ENCODE data around the gene PLEKHA1.

DNA sequence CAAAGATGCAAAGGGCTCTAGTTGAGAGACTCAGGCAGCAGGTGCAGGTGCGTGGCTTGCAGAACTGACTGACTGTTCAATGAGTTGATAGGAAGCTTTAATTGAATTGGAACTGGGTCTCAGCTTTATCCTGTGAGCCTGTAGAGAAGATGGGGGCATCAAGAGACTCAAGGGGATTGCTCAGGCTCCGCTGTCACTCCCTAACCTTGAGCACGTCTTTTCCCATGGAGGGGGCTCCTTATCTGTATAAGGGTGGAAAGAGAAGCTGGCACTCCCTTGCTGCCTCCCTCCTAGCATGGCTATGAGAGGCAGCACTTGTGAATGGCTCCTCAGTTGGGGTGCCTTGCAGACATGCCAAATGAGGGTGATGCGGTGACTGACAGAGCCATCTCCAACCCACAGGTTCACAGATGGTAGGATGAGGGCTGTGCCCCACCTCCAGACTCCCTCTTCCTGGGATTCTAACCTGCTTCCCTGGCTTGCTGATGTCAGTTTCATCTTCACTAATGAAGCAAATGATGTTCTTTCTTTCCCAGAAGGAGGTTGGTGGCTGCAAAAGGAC, 12.4 kb upstream of the PLEKHA1 start:
- TF ChIP-seq USF2 (IDR thresholded peaks at IDR 0.05; ENCODE audit: borderline replicate concordance, low read depth, low read length) (no peak), CHD2 (IDR thresholded peaks at IDR 0.05; ENCODE audit: low read length, partially characterized antibody) (no peak), RAD21 (IDR thresholded peaks at IDR 0.05; ENCODE audit: low read length) (no peak), FOXJ3 (CRISPR knock-in tag; IDR thresholded peaks at IDR 0.05) (no peak), RCOR1 (IDR thresholded peaks at IDR 0.05; ENCODE audit: low read length) (no peak)
- TF ChIP-seq, protein P1, sequence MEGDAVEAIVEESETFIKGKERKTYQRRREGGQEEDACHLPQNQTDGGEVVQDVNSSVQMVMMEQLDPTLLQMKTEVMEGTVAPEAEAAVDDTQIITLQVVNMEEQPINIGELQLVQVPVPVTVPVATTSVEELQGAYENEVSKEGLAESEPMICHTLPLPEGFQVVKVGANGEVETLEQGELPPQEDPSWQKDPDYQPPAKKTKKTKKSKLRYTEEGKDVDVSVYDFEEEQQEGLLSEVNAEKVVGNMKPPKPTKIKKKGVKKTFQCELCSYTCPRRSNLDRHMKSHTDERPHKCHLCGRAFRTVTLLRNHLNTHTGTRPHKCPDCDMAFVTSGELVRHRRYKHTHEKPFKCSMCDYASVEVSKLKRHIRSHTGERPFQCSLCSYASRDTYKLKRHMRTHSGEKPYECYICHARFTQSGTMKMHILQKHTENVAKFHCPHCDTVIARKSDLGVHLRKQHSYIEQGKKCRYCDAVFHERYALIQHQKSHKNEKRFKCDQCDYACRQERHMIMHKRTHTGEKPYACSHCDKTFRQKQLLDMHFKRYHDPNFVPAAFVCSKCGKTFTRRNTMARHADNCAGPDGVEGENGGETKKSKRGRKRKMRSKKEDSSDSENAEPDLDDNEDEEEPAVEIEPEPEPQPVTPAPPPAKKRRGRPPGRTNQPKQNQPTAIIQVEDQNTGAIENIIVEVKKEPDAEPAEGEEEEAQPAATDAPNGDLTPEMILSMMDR (IDR thresholded peaks at IDR 0.05), result no peak
- TF ChIP-seq, protein P2, sequence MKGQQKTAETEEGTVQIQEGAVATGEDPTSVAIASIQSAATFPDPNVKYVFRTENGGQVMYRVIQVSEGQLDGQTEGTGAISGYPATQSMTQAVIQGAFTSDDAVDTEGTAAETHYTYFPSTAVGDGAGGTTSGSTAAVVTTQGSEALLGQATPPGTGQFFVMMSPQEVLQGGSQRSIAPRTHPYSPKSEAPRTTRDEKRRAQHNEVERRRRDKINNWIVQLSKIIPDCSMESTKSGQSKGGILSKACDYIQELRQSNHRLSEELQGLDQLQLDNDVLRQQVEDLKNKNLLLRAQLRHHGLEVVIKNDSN (IDR thresholded peaks at IDR 0.05; ENCODE audit: borderline replicate concordance, low read depth), result no peak
